Calu3 (cell line): ENCODE results near the gene EPS15. TPM values are rescaled to one million over a fixed set of nuclear protein-coding genes. Genes with fewer than 3 reads are reported as not detected.

Source experiments
- BruUV-seq: library from RNA; stranded (reverse); fragments of 400-500 nt; replicated peaks from 2 replicates; lab custom pipeline; 2021; lab: Mats Ljungman, UMichigan
- CTCF ChIA-PET: fragments of 300-600 bp; sonication (Branson Sonifier 250); formaldehyde crosslinking; loops from one replicate; lab custom pipeline; 2022; ENCODE audit warnings: antibody characterized with exemption; lab: Charles Lee
- DNase-seq: peaks from one replicate; pipeline ENCODE4 v3.0.0; 2022
- H3K27ac Mint-ChIP-seq: one replicate; pipeline ENCODE4 v1.8.0; 2022; ENCODE audit warnings: mixed read lengths; ENCODE audit not compliant: unreplicated experiment
- H3K27me3 Mint-ChIP-seq: one replicate; pipeline ENCODE4 v1.8.0; 2022; ENCODE audit warnings: mixed read lengths; ENCODE audit not compliant: unreplicated experiment
- H3K36me3 Mint-ChIP-seq: one replicate; pipeline ENCODE4 v1.8.0; 2022; ENCODE audit warnings: mild to moderate bottlenecking, moderate library complexity, mixed read lengths; ENCODE audit not compliant: insufficient read depth, unreplicated experiment
- H3K4me1 Mint-ChIP-seq: one replicate; pipeline ENCODE4 v1.8.0; 2022; ENCODE audit warnings: mild to moderate bottlenecking, low read depth, mixed read lengths; ENCODE audit not compliant: unreplicated experiment
- H3K4me3 Mint-ChIP-seq: one replicate; pipeline ENCODE4 v1.8.0; 2022; ENCODE audit warnings: mild to moderate bottlenecking, low read depth, moderate library complexity, mixed read lengths; ENCODE audit not compliant: unreplicated experiment
- H3K9me3 Mint-ChIP-seq: one replicate; pipeline ENCODE4 v1.8.0; 2022; ENCODE audit warnings: low read depth, mixed read lengths; ENCODE audit not compliant: unreplicated experiment
- CTCF ChIP-seq: fragments of 200-600 bp; IDR thresholded peaks from one replicate; pipeline ENCODE4 v1.8.0; 2022; ENCODE audit warnings: antibody characterized with exemption; ENCODE audit not compliant: unreplicated experiment
- intact Hi-C: fragments of 100-400 bp; cut with micrococcal nuclease; formaldehyde crosslinking; loops from one replicate; pipeline ENCODE4 v1.10.0; 2022; ENCODE audit not compliant: unreplicated experiment
- total RNA-seq: library from RNA; stranded (reverse); gene quantifications from 2 replicates; pipeline ENCODE4 v1.2.3, GENCODE V29; 2022

Gene EPS15
- total RNA-seq, 1 experiment from 2014 or later: 51.2 TPM

DNA sequence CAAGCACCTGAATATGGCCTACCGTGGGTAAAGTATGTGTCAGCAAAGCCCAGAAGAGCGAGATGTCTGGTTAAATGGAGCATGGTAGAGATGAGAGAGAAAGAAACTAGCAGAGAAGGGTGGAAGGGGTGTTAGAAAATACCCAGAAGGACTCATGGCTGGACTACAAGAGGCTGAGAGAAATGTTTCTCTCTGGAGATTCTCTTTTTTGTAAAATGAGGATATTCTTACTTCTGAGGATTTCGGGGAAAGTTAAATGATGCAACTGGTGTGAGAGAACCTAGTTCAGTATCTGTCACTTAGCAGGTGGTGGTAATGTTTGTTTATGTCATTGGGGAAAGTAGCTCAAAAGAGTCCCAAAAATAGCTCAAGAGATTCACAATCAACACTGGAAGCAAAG lies 7.2 kb upstream of the EPS15 start:
- H3K36me3 Mint-ChIP-seq: no peaks in the 10 kb centered on the region
- TF ChIP-seq CTCF: no peak
- CTCF ChIA-PET: interaction anchor here (0.6 kb wide), 1 partner anchor 300 kb away, joined by 5 read pairs; no protein-coding TSS in a partner anchor
- intact Hi-C loops: no loop called here
- BruUV-seq: no TSS peak
- DNase-seq: no peak
- no peak overlapping the region for H3K4me3 Mint-ChIP-seq
- no peak overlapping the region for H3K27ac Mint-ChIP-seq
- H3K9me3 Mint-ChIP-seq: no peaks in the 10 kb centered on the region
- H3K27me3 Mint-ChIP-seq: no peaks in the 10 kb centered on the region
- no peaks in the 10 kb centered on the region for H3K4me1 Mint-ChIP-seq

GRCh38 chr1:51525295-51525694 lies 6.2 kb upstream of the EPS15 start:
- no peak for DNase-seq
- Mint-ChIP-seq H3K36me3 (no peaks in the 10 kb centered on the region), H3K4me1 (peaks cover 6% of the 10 kb centered on the region), H3K27me3 (no peaks in the 10 kb centered on the region), H3K9me3 (no peaks in the 10 kb centered on the region), H3K4me3 (no peak overlapping the region), H3K27ac (no peak overlapping the region)
- intact Hi-C loops: no loop called here
- CTCF ChIA-PET: no interaction called here
- TF ChIP-seq CTCF: no peak
- BruUV-seq: no TSS peak

DNA sequence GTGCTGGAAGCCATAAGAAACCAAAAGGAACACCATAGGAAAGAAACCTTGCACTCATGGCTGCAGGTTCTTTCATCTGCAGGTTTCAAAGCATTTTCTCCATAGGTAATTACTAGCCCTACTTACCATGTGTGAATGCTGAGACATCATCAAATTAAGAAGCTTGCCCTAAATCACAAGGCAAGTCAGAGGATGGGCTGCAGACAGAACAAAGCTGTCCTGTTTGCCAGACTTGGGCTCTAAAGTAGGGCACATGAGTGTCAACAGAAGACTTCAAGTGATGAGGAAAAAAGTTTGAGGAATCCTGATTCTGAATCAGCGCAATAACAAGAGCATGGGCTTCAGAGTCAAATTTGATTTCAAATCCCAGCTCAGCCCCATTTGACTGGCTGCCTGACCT lies 5.8 kb upstream of the EPS15 start:
- Mint-ChIP-seq H3K36me3 (peaks cover 4% of the 10 kb centered on the region), H3K27ac (no peak overlapping the region), H3K4me1 (peaks cover 11% of the 10 kb centered on the region), H3K27me3 (no peaks in the 10 kb centered on the region), H3K9me3 (no peaks in the 10 kb centered on the region), H3K4me3 (no peak overlapping the region)
- intact Hi-C loops: no loop called here
- no TSS peak for BruUV-seq
- no peak for TF ChIP-seq CTCF
- DNase-seq: no peak
- CTCF ChIA-PET: no interaction called here

- Mint-ChIP-seq H3K4me1 (peaks cover 14% of the 10 kb centered on the region), H3K36me3 (peaks cover 9% of the 10 kb centered on the region), H3K9me3 (no peaks in the 10 kb centered on the region), H3K4me3 (no peak overlapping the region), H3K27ac (no peak overlapping the region), H3K27me3 (no peaks in the 10 kb centered on the region)
- no TSS peak for BruUV-seq
- no peak for DNase-seq
- CTCF ChIA-PET: no interaction called here
- intact Hi-C loops: no loop called here
- no peak for TF ChIP-seq CTCF
Observed at GRCh38 chr1:51523931-51524330, 4.9 kb upstream of the EPS15 start.
